Fibroblast of skin of back (primary cell): ENCODE results near the gene COX19.
"Not testable (repeated sequence)": the region's sequence is repeated elsewhere in the genome, so short reads cannot be mapped to it uniquely, and the experiment has no call there.

ENCODE experiments used
- DNase-seq: peaks from one replicate; pipeline ENCODE4 v3.0.0-alpha.2; 2013

COX19 gene

GRCh38 chr7:977326-978048 is 2.1 kb upstream of the COX19 start:
- no peak for DNase-seq

DNA sequence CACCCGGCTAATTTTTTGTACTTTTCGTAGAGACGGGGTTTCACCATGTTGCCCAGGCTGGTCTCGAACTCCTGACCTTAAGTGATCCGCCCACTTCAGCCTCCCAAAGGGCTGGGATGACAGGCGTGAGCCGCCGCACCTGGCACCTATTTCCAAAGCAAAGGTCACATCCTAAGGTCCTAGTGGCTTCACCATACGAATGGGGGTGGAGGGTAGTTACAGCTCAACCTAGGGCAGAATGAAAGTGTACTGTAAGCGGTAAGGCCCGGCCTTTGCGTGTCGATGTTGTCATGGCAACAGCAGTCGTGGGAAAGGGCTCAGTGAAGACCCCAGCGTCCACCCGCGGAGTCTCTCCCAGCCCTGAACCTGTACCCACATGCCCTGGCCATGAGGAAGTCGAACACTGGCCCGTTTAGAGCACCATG is 1.6 kb upstream of the COX19 start:
- DNase-seq, result no peak

DNA sequence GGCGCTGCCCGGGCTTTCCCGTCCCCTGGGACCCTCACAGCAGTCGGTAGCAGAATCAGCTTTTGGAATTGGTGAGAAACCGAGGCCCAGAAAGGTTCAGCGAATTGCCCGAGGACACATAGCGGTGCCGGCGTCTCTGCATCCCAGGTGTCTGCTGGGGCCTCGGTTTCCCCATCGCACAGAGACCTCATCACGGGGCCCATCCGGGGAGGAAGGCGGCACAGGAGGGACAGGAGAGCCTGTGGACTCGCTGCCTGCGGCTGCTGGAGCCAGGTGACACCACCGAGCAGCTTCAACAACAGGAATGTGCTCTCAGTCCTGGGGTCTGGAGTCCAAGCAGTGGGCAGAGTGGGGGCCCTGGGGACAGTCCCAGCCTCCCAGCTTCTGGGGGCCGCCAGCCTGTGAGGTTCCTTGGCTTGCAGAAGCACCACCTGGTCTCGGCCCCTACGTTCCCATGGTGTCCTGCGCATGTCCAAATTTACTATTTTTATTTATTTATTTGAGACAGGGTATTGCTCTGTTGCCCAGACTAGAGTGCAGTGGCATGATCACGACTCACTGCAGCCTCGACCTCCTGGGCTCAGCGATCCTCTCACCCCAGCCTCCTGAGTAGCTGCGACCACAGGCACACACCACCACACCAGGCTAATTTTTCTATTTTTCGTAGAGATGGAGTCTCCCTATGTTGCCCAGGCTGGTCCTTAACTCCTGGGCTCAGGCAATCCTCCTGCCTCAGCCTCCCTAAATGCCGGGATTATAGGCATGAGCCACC is 539 bp upstream of the COX19 start:
- DNase-seq, result no peak

DNA sequence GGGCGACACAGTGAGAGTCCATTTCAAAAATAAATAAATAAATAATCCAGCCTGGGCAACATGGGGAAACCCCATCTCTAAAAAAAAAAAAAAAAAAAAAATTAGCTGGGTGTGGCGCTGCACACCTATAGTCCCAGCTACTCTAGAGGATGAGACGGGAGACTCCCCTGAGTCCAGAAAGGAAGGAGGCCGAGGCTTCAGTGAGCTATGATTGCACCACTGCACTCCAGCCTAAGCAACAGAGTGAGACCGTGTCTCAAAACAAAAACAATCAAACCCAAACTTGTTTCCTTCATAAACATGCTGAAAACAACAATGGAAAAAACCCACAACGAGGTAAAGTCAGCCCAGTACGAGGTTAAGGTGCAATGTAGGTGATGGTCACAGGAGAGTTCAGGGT is 1.2 kb downstream of the COX19 start:
- no peak for DNase-seq

DNA sequence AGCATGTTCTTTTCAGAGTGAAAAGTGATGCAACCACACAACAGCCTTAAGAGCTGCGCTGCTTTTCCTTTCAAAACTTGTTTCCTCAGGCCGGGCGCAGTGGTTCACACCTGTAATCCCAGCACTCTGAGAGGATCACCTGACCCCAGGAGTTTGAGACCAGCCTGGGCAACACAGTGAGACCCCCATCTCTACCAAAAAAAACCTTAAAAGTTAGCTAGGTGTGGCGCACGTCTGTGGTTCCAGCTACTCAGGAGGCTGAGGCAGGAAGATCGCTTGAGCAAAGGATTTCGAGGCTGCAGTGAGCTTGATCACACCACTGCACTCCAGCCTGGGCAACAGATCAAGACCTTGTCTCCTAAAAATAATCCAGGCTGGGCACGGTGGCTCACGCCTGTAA is 2.0 kb downstream of the COX19 start:
- DNase-seq, result no peak

GRCh38 chr7:972676-973309 is 2.6 kb downstream of the COX19 start:
- DNase-seq, result no peak

GRCh38 chr7:972110-972509 is 3.2 kb downstream of the COX19 start:
- DNase-seq, result no peak

- no peak for DNase-seq
Measured at GRCh38 chr7:970744-971143, 4.6 kb downstream of the COX19 start.

DNA sequence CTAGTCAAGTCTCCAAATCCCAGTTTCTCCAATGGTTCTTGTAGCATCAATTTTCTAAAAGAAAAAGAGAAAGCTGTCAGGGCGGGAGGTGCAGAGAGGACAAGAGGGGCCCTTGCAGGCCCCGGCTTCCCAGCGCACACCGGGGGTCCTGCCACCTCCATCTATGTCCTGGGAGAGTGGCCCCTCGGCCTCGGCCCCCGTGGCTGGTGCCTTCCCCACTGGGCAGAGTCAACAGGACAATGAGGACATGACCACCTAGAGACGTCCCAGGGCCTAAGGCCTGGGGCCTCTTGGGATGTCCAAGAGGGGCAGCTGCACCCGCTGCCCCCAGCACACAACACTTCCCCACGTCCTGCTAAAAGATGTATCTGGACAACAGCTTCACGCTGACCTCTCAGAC is 5.9 kb downstream of the COX19 start:
- DNase-seq, result no peak

DNA sequence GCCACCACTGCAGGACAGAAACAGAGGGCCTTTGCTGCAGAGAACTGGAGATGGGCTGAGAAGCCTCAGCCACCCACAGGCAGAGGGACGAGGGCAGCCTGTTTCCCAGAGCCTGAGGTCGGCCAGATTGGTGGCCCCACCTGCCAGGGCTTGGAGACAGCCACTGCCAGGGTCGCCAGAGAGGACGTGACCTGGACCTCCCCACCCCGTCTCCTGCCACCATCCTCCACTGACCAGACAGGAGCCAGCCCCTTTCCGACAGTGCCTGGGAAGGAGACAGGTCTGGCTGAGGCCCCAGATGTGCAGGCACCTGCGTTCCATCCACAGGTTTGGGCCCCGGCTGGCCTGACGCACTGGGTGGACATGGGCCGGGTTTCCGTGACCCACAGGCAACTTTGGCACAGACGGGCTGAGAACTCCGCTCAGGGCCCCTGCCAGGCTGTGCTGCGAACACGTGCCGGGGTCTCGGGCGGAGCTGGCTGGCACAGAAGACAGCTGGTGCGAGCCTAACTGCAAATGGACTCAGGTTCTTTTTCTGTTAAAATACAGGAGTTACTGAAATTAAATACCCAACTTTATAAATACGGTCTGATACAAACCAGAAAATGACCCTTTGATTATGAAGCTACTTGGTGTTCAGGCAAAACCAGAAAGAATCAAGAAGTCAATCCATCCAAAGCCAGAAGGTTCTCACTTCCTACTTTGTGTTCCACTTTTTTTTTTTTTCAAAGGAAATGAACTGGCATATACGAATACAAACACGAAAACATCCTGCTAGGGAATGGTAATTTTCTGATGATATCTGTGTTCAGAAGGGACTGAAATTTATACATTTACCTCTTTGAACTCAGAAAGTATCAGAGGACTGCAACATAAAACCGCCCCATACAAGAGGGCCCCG is 6.9 kb downstream of the COX19 start:
- DNase-seq, result no peak

- DNase-seq, result no peak
Measured at GRCh38 chr7:967361-968082, 7.8 kb downstream of the COX19 start.

DNA sequence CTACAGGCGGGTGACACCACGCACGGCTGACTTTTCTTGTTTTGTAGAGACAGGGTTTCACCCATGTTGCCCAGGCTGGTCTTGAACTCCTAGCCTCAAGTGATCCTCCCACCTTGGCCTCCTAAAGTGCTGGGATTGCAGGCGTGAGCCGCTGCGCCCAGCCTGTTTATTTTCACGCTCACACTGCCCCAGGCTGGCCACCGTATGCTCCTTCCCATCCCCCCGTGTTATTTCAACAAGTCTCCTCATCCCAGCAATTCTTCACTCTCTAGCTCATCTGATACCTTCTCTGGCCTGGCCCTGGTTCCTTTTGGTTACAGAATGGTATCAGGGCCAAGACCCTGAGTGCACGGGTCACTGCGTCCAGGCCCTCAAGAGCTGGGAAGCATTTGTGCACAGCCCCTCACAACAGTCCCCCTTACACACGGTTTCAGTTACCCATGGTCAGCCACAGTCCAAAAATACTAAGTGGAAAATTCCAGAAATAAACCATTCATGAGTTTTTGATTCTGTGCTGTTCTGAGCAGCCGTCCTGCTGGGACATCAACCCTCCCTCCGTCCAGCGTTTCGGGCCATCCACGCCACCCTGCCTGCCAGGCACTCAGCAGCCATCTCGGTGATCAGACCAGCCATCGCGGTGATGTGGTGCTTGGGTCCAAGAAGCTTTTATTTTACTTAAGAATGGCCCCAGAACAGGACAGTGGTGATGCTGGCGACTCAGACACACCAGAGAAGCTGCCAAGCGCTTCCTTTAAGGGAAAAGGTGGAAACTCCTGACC is 8.9 kb downstream of the COX19 start:
- DNase-seq, result no peak

- DNase-seq, result peak; percentile 74
Measured at GRCh38 chr7:964401-965231, 10.7 kb downstream of the COX19 start.

DNA sequence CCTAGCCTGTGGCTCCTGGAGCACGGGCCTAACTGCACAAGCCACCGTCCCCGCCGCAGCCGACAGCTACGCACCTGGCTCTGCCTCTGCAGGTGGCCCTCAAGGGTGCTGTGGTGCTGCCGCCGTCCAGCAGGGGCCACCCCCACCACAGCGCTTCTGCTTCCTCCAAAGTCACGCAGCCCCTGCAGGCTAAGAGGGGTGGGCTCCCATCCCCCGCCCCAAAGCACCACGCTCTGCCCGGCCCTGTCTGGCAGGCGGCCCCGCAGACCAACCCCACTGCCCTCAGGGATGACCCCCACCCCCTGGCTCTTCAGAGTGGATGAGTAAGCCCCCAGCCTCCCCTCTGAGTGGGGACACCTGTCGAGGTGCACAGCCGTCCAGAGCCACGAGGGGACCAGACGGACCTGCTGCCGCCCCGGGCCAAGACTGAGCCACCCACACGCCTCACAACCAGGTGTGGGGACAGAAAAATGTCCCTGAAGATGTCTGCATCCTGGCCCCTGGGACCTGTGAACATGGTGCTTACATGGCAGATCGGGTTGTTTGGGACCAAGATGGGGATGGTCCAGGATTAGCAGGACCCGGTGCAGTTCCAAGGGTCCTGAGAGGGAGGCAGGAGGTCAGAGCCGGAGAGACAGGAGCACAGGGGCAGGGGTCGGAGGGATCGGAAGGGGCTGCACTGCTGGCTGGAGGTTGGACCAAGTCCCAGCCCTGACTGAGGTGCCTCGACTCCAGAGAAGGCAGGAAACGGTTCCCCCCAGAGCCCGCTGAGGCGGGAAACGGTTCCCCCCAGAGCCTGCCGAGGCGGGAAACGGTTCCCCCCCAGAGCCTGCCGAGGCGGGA is 11.9 kb downstream of the COX19 start:
- DNase-seq, result no peak

GRCh38 chr7:962401-963081 is 12.8 kb downstream of the COX19 start:
- no peak for DNase-seq

DNA sequence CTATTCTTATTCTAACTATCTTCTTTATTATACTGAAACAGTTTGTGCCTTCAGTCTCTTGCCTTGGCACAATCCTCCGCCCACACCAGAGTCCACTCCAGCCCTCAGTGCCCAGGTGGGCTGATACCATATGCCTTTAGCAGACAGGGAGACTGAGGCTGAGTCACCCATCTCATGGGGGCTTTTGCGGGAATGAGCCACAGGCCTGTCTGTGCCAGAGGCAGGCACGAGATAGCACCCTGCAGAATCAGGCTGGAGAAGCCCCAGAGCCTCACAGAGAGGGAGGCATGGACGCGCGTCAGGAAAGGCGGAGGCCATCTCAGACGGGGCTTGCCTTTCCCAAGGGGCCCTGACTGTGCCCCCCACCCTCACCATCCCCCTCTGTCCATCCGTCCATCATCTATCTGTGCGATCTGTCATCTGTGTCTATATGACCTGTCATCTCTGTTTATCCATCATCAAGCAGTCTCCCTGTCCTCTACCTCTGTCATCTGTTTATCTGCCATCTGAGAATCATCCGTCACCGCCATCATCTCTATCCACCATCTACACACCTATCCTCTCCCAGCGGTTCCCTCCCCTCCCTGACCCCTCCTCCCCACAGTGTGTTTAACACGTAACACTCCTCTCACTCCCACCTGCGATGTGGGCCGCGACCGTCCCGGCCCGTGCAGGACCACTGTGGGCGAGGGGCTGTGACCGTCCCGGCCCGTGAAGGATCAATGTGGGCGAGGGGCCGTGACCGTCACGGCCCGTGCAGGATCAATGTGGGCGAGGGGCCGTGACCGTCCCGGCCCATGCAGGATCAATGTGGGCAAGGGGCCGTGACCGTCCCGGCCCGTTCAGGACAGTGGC is 13.6 kb downstream of the COX19 start:
- DNase-seq, result no peak

GRCh38 chr7:960972-961371 is 14.4 kb downstream of the COX19 start:
- not testable (repeated sequence) for DNase-seq
